ENCODE measurements around the gene DNAJC18. TPM values are rescaled to one million over a fixed set of nuclear protein-coding genes. Genes with fewer than 3 reads are reported as not detected.
A peak's percentile ranks its signal among the peaks of the same experiment; 100 is the strongest.
"Not testable (repeated sequence)": the region's sequence is repeated elsewhere in the genome, so short reads cannot be mapped to it uniquely, and the experiment has no call there.

The DNAJC18 gene
- total and polyA plus RNA-seq, 12 donors, result 3.4 to 21.1 (median 13.7) TPM

DNA sequence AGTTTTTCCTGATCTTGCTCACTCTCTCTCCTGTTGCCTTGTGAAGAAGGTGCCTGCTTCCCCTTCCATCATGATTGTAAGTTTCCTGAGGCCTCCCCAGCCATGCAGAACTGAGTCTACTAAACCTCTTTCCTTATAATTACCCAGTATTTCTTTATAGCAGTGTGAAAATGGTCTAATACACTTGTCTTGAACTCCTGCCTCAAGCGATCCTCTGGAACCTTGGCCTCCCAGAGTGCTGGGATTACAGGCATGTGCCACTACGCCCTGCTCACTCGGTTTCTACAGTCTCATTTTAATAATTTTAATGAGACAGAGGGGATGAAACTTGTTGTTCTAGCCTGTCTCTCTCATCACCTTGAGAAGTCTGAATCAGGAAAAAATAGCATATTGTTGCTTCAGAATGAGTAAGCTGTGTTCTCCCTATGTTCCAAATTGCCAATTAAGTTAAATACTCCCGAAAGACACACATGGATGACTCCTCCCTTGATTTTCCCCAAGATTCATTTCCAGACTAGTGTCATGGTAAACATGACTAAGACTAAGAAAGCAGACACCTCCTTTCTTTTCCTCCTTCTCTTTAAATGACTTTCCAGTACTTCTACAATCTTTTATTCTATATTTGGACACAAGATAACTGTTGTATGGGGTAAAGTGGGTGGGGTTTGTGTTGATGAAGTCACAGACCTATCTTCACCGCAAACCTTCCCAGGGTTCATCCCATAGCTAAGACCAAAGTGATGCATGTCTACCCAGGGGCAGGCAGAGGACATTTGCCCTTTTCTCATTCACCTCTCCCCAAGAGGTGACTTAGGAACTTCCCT, 7.8 kb upstream of the DNAJC18 start:
- H3K4me3 ChIP-seq, result no peak overlapping the region
- H3K36me3 ChIP-seq, result peaks cover 0 to 50% (median 0%) of the 10 kb centered on the region in 9 donors
- no peaks in the 10 kb centered on the region for H3K9me3 ChIP-seq
- peaks cover 0 to 18% (median 6%) of the 10 kb centered on the region in 9 donors for H3K4me1 ChIP-seq
- WGBS, 2 donors, result 84 to 85% methylated on average over 5 of the region's 5 CpGs
- no peak for DNase-seq
- no peak for ATAC-seq
- TF ChIP-seq, protein P1, sequence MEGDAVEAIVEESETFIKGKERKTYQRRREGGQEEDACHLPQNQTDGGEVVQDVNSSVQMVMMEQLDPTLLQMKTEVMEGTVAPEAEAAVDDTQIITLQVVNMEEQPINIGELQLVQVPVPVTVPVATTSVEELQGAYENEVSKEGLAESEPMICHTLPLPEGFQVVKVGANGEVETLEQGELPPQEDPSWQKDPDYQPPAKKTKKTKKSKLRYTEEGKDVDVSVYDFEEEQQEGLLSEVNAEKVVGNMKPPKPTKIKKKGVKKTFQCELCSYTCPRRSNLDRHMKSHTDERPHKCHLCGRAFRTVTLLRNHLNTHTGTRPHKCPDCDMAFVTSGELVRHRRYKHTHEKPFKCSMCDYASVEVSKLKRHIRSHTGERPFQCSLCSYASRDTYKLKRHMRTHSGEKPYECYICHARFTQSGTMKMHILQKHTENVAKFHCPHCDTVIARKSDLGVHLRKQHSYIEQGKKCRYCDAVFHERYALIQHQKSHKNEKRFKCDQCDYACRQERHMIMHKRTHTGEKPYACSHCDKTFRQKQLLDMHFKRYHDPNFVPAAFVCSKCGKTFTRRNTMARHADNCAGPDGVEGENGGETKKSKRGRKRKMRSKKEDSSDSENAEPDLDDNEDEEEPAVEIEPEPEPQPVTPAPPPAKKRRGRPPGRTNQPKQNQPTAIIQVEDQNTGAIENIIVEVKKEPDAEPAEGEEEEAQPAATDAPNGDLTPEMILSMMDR (IDR thresholded peaks at IDR 0.05), result no peak
- no peak overlapping the region for H3K27ac ChIP-seq
- no peaks in the 10 kb centered on the region for H3K27me3 ChIP-seq
- intact Hi-C loops (cut with DNase I), result no loop called here

- intact Hi-C loops (cut with DNase I), result no loop called here
- peak in 4 of 8 donors; percentile 18 to 54 (median 37) for ATAC-seq
- Histone ChIP-seq H3K4me1 (peaks cover 0 to 18% (median 6%) of the 10 kb centered on the region in 9 donors), H3K36me3 (peaks cover 0 to 35% (median 0%) of the 10 kb centered on the region in 9 donors), H3K4me3 (no peak overlapping the region), H3K27ac (peak overlapping the region in 2 of 10 donors; percentile 3 to 25), H3K9me3 (no peaks in the 10 kb centered on the region), H3K27me3 (no peaks in the 10 kb centered on the region)
- no peak for DNase-seq
- TF ChIP-seq, protein P1 (IDR thresholded peaks at IDR 0.05), result no peak
- WGBS, 2 donors, result 43 to 50% methylated on average over 7 of the region's 7 CpGs
Measured at GRCh38 chr5:139445325-139446170, 6.2 kb upstream of the DNAJC18 start.

DNA sequence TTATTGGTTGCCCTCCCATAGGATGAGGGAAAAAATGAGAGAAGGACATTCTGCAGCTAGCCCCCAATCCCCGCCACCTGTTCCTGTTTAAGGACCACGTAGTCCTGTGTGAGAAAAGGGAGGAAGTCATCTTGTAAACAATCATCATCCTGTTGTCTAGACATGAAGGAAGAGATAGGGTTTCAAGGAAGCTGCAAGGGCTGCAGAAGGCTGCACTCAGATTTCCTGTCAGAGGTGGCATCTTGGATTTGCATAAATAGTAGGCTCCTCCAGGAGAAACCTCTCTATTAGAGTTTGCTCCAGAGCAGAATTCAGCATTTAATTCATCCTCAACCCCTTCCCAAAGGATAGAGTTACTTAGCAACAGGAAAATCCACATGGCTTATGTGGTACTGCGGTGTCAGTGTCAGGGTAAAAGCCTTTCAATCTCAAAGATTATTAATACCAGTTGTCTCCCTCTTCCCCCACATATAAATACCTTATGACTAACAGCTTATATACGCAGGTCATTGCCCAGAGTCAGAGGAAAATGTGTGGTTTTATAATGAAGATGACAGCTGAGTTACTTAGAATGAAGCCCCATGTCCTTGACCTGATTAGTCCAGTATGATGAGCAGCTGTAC, 4.6 kb upstream of the DNAJC18 start:
- DNase-seq, result no peak
- Histone ChIP-seq H3K36me3 (peaks cover 0 to 19% (median 0%) of the 10 kb centered on the region in 9 donors), H3K9me3 (no peaks in the 10 kb centered on the region), H3K4me3 (no peak overlapping the region), H3K27me3 (no peaks in the 10 kb centered on the region), H3K4me1 (peaks cover 0 to 25% (median 10%) of the 10 kb centered on the region in 9 donors), H3K27ac (no peak overlapping the region)
- 67 to 81% methylated on average over 4 of the region's 4 CpGs for WGBS, 2 donors
- ATAC-seq, result no peak
- intact Hi-C loops (cut with DNase I), result no loop called here
- TF ChIP-seq, protein P1 (IDR thresholded peaks at IDR 0.05), result no peak

GRCh38 chr5:139440416-139440815, 1.1 kb upstream of the DNAJC18 start:
- DNase-seq; H3K27me3 ChIP-seq; H3K9me3 ChIP-seq; ATAC-seq; intact Hi-C loops (cut with DNase I); H3K4me3 ChIP-seq: not testable (repeated sequence)
- Histone ChIP-seq H3K36me3 (peaks cover 0 to 21% (median 0%) of the 10 kb centered on the region in 9 donors), H3K4me1 (peaks cover 0 to 22% (median 12%) of the 10 kb centered on the region in 9 donors), H3K27ac (peak overlapping the region in 2 of 10 donors; percentile 97)
- WGBS, 2 donors, result 96 to 97% methylated on average over 17 of the region's 17 CpGs
